Prostate gland (tissue), 2 donors: ENCODE measurements around the gene RNF152. TPM values are rescaled to one million over a fixed set of nuclear protein-coding genes. Genes with fewer than 3 reads are reported as not detected.

Experiments
- DNase-seq: peaks from one replicate; pipeline ENCODE4 v3.0.0-alpha.2; 2019; ENCODE audit warnings: low spot score
- H3K27ac ChIP-seq, 2 donors: fragments of 200-600 bp; sonication (generic); 2 replicates each; pipeline ENCODE4 v1.5.1; 2017 to 2019
- H3K27me3 ChIP-seq: fragments of 200-600 bp; sonication (generic); replicated peaks from 2 replicates; pipeline ENCODE4 v1.5.1; 2019; ENCODE audit not compliant: insufficient read depth
- H3K36me3 ChIP-seq, 2 donors: fragments of 200-600 bp; sonication (generic); 1 replicate in 1 of 2; 2 replicates in 1 of 2; pipeline versions ENCODE4 v1.5.1 to v1.8.1; 2017 to 2019
- H3K4me1 ChIP-seq: fragments of 200-600 bp; sonication (generic); replicated peaks from 2 replicates; pipeline ENCODE4 v1.5.1; 2019
- H3K4me3 ChIP-seq, 2 donors: fragments of 200-600 bp; sonication (generic); 2 replicates each; pipeline ENCODE4 v1.5.1; 2017 to 2019
- H3K9me3 ChIP-seq: fragments of 200-600 bp; sonication (generic); 2 replicates; pipeline ENCODE4 v1.5.1; 2017
- POLR2A ChIP-seq: fragments of 450-650 bp; IDR thresholded peaks from one replicate; pipeline ENCODE4 v1.6.1; 2016; ENCODE audit warnings: antibody characterized with exemption, mild to moderate bottlenecking
- POLR2AphosphoS5 ChIP-seq: sonication (generic); formaldehyde crosslinking; IDR thresholded peaks from one replicate; pipeline ENCODE4 v1.6.1; 2017; ENCODE audit warnings: antibody characterized with exemption
- WGBS: methylation state at CpG from one replicate; pipeline ENCODE4 v1.1.5; 2018; 5-methylcytosine and 5-hydroxymethylcytosine counted together
- intact Hi-C: fragments of 100-400 bp; cut with DNase I; formaldehyde crosslinking; loops from one replicate; pipeline ENCODE4 v1.14.2; 2022
- total RNA-seq, 2 donors: library from RNA; depleted of rRNA; stranded (reverse); fragments of >200 nt; gene quantifications; one replicate each; pipeline ENCODE4 v1.1.0, GENCODE V29; 2016
- TF ChIP-seq, protein P1 (sequence below), 4 experiments: fragments of 200-600 bp in 2 of 4; fragments of 450-650 bp in 2 of 4; sonication (generic) in 2 of 4; IDR thresholded peaks; 1 replicate in 3 of 4; 2 replicates in 1 of 4; pipeline ENCODE4 v1.5.1; 2016 to 2019; ENCODE audit warnings: antibody characterized with exemption in 4 of 4, mild to moderate bottlenecking in 2 of 4, moderate library complexity in 2 of 4

RNF152 gene
- total RNA-seq, 2 donors from 2014 or later: 15.5 to 38.9 TPM

DNA sequence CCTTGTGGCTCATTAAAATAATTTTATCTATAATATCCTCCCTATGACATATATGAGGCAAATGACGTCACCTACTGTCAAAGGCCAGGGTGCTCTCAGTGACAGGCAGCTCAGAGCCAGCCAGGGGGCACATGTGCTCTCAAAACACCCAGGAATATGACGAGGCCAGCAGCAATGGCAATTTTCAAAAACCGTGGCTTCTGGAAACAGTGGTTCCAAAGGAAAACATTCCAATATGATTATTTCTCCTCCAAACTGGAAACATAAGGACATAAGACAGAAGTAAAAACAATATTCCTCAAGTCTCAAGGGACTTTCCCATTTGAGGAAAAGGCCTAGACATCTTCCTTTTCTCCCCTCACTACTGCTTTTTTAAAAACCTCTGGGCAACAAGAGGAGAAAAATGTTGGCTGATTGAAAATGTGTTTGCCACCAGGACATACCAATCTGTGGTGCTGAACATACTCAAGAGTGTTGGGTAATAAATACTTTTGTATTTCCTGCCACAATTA, 40.8 kb downstream of the RNF152 start:
- TF ChIP-seq, protein P1, sequence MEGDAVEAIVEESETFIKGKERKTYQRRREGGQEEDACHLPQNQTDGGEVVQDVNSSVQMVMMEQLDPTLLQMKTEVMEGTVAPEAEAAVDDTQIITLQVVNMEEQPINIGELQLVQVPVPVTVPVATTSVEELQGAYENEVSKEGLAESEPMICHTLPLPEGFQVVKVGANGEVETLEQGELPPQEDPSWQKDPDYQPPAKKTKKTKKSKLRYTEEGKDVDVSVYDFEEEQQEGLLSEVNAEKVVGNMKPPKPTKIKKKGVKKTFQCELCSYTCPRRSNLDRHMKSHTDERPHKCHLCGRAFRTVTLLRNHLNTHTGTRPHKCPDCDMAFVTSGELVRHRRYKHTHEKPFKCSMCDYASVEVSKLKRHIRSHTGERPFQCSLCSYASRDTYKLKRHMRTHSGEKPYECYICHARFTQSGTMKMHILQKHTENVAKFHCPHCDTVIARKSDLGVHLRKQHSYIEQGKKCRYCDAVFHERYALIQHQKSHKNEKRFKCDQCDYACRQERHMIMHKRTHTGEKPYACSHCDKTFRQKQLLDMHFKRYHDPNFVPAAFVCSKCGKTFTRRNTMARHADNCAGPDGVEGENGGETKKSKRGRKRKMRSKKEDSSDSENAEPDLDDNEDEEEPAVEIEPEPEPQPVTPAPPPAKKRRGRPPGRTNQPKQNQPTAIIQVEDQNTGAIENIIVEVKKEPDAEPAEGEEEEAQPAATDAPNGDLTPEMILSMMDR (IDR thresholded peaks at IDR 0.05): no peak
- TF ChIP-seq POLR2A (no peak), POLR2AphosphoS5 (no peak)
- H3K4me1 ChIP-seq: no peaks in the 10 kb centered on the region
- 81% methylated on average over 3 of the region's 3 CpGs for WGBS
- no peaks in the 10 kb centered on the region for H3K9me3 ChIP-seq
- no peak overlapping the region for H3K4me3 ChIP-seq
- no peaks in the 10 kb centered on the region for H3K36me3 ChIP-seq
- intact Hi-C loops: no loop called here
- no peaks in the 10 kb centered on the region for H3K27me3 ChIP-seq
- no peak for DNase-seq
- no peak overlapping the region for H3K27ac ChIP-seq

DNA sequence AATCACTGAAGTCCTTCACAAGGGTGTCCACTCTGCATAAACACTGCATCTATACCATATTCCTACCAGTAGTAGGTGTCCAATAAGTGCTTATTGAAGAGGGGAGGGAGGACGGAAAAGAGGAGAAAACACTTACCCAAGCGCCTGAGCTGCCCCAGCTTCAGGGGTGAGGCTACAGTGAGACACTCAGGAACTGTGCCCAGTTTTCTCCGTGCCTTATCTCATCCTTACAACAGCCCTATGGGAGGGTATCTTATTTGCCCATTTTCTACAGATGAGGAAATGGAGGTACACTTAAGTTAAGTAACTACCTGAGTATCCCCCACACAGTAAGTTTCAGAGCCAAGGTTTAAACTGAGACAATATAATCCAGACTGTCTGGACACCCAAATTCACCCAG, 41.5 kb downstream of the RNF152 start:
- 95% methylated on average over 3 of the region's 3 CpGs for WGBS
- no peak for DNase-seq
- Histone ChIP-seq H3K4me1 (no peaks in the 10 kb centered on the region), H3K27me3 (no peaks in the 10 kb centered on the region), H3K27ac (no peak overlapping the region), H3K36me3 (no peaks in the 10 kb centered on the region), H3K9me3 (no peaks in the 10 kb centered on the region), H3K4me3 (no peak overlapping the region)
- intact Hi-C loops: no loop called here
- TF ChIP-seq POLR2A (no peak), POLR2AphosphoS5 (no peak)
- TF ChIP-seq, protein P1 (IDR thresholded peaks at IDR 0.05): no peak

DNA sequence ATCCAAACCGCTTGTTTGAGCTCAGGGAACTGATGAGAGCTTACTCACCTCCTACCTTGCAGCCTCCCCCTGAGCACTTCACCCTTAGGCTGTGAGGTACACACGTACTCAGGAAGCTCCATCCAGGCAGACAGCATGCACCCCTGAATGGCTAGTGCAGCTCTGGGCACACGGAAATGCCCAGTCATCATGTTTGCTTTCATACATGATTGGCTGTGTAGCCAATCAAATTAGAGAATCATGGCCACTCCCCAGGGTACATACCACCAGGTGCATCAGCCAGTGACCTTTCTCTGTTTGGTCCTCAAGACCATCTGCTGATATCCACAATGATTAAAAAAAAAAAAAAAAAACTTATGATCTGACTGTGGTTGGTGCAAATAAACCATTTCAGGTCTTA, 42.1 kb downstream of the RNF152 start:
- WGBS: 86% methylated on average over 3 of the region's 3 CpGs
- Histone ChIP-seq H3K27ac (no peak overlapping the region), H3K36me3 (no peaks in the 10 kb centered on the region), H3K4me1 (no peaks in the 10 kb centered on the region), H3K27me3 (no peaks in the 10 kb centered on the region), H3K4me3 (no peak overlapping the region), H3K9me3 (no peaks in the 10 kb centered on the region)
- intact Hi-C loops: no loop called here
- DNase-seq: no peak
- TF ChIP-seq POLR2AphosphoS5 (no peak), POLR2A (no peak)
- TF ChIP-seq, protein P1 (IDR thresholded peaks at IDR 0.05): no peak

DNA sequence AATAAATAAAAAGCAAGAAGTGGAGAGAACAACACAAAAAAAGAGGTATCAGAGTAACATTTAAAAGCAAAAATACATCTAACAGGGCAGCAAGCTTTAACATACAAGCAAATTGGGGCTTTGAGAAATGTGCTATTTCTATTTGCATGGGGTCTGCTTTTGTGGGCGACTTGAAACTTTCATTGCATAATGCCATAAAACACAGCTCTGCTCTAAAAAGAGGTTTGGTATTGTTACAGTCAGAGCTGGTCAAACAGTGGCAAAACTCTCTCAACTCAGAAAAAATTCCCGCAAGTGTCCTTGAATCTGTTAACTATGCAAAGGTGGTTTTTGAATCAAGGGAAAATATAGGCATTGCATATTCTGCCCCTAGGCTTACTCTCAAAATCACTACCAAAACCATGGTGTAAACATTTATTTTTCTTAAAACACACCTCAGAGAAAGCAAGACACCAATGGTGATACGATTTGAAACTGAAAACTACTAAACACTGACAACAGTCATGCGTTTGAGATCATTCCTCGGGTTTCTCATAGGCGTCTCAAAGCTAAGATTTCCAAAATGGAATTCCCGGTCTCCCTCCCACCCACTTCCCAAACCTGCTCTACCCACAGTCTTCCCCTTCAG, 45.5 kb downstream of the RNF152 start:
- H3K4me3 ChIP-seq: no peak overlapping the region
- no peak overlapping the region for H3K27ac ChIP-seq
- TF ChIP-seq POLR2A (no peak), POLR2AphosphoS5 (no peak)
- TF ChIP-seq, protein P1 (IDR thresholded peaks at IDR 0.05): no peak
- intact Hi-C loops: no loop called here
- no peaks in the 10 kb centered on the region for H3K4me1 ChIP-seq
- 91% methylated on average over 7 of the region's 7 CpGs for WGBS
- no peaks in the 10 kb centered on the region for H3K9me3 ChIP-seq
- no peaks in the 10 kb centered on the region for H3K27me3 ChIP-seq
- H3K36me3 ChIP-seq: no peaks in the 10 kb centered on the region
- DNase-seq: no peak

DNA sequence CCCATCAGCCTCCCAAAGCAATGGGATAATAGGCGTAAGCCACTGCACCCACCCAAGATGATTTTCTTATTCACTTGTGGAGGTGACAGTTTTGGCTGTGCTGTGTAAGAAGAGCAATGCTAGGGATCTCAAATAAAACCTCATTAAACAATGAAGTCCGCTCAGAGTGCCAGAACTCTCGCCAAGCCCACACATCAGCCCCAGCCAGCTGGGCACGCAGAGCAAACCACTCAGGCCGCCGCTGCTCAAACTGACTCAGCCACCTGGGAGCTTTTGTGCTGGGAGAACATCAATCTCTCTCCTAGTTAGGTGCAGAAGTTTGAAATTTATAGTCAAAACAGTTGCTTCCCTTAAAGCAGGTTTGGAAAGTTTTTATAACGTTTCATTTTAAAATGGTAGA, 47.6 kb downstream of the RNF152 start:
- intact Hi-C loops: no loop called here
- WGBS: 52% methylated on average over 7 of the region's 7 CpGs
- TF ChIP-seq POLR2A (no peak), POLR2AphosphoS5 (no peak)
- TF ChIP-seq, protein P1 (IDR thresholded peaks at IDR 0.05): no peak
- peak; percentile 22 for DNase-seq
- Histone ChIP-seq H3K4me1 (no peaks in the 10 kb centered on the region), H3K9me3 (no peaks in the 10 kb centered on the region), H3K27me3 (no peaks in the 10 kb centered on the region), H3K4me3 (no peak overlapping the region), H3K36me3 (no peaks in the 10 kb centered on the region), H3K27ac (no peak overlapping the region)
